PC-9 (cell line): ENCODE results near the gene RNF145. TPM values are rescaled to one million over a fixed set of nuclear protein-coding genes. Genes with fewer than 3 reads are reported as not detected.

Source experiments
- BruUV-seq: library from RNA; stranded (reverse); fragments of 400-500 nt; replicated peaks from 2 replicates; lab custom pipeline; 2021; lab: Mats Ljungman, UMichigan
- CTCF ChIA-PET: fragments of 300-600 bp; sonication (Branson Sonifier 250); formaldehyde crosslinking; loops from one replicate; lab custom pipeline; 2022; ENCODE audit warnings: antibody characterized with exemption; lab: Charles Lee
- POLR2A ChIA-PET: fragments of 300-600 bp; sonication (Branson Sonifier 250); formaldehyde crosslinking; loops from one replicate; lab custom pipeline; 2022; ENCODE audit warnings: antibody characterized with exemption; ENCODE audit not compliant: unreplicated experiment; lab: Charles Lee
- DNase-seq, 2 experiments: peaks; one replicate each; pipeline versions ENCODE4 v3.0.0 to v3.0.0-alpha.2; 2015 to 2022; ENCODE audit warnings: mixed read lengths in 1 of 2
- H2AFZ ChIP-seq: fragments of 200-600 bp; sonication (generic); 2 replicates; pipeline ENCODE4 v1.8.1; 2017; ENCODE audit warnings: antibody characterized with exemption
- H3F3A ChIP-seq: fragments of 200-600 bp; sonication (generic); 2 replicates; pipeline ENCODE4 v1.8.1; 2017; ENCODE audit warnings: antibody characterized with exemption, mild to moderate bottlenecking, low read depth; ENCODE audit not compliant: insufficient read depth
- H3K27ac ChIP-seq: fragments of 200-600 bp; sonication (generic); 2 replicates; pipeline ENCODE4 v1.6.1; 2016; ENCODE audit warnings: mixed run types
- H3K27me3 ChIP-seq: fragments of 200-600 bp; sonication (generic); 2 replicates; pipeline ENCODE4 v1.6.1; 2016; ENCODE audit warnings: low read depth, mixed run types; ENCODE audit not compliant: insufficient read depth
- H3K36me3 ChIP-seq: fragments of 200-600 bp; sonication (generic); 2 replicates; pipeline ENCODE4 v1.6.1; 2016; ENCODE audit warnings: low read depth, mixed run types
- H3K4me1 ChIP-seq: fragments of 200-600 bp; sonication (generic); replicated peaks from 2 replicates; pipeline ENCODE4 v1.6.1; 2016; ENCODE audit warnings: mixed run types; ENCODE audit not compliant: insufficient read depth
- H3K4me2 ChIP-seq: fragments of 200-600 bp; sonication (generic); 2 replicates; pipeline ENCODE4 v1.6.1; 2017; ENCODE audit warnings: mixed run types
- H3K4me3 ChIP-seq: fragments of 200-600 bp; sonication (generic); 2 replicates; pipeline ENCODE4 v1.6.1; 2016; ENCODE audit warnings: mixed run types
- H3K79me2 ChIP-seq: fragments of 200-600 bp; sonication (generic); 2 replicates; pipeline ENCODE4 v1.6.1; 2017; ENCODE audit warnings: low read depth, mixed run types
- H3K9me2 ChIP-seq: fragments of 200-600 bp; sonication (generic); 2 replicates; pipeline ENCODE4 v1.8.1; 2017; ENCODE audit warnings: mild to moderate bottlenecking; ENCODE audit not compliant: insufficient read depth
- H3K9me3 ChIP-seq: fragments of 200-600 bp; sonication (generic); 2 replicates; pipeline ENCODE4 v1.8.1; 2016; ENCODE audit warnings: low read depth; ENCODE audit not compliant: insufficient read depth
- H4K20me1 ChIP-seq: fragments of 200-600 bp; sonication (generic); 2 replicates; pipeline ENCODE4 v1.8.1; 2017; ENCODE audit not compliant: insufficient read depth
- CTCF ChIP-seq: fragments of 200-600 bp; sonication (generic); conservative IDR thresholded peaks from 2 replicates; pipeline ENCODE4 v1.6.1; 2017; ENCODE audit warnings: mixed run types, antibody characterized with exemption, mild to moderate bottlenecking, moderate library complexity
- EZH2 ChIP-seq: fragments of 200-600 bp; sonication (generic); IDR thresholded peaks from 2 replicates; pipeline ENCODE4 v1.8.0; 2017; ENCODE audit warnings: antibody characterized with exemption, low read depth
- intact Hi-C: fragments of 100-400 bp; cut with micrococcal nuclease; formaldehyde crosslinking; loops from one replicate; pipeline ENCODE4 v1.10.0; 2022; ENCODE audit not compliant: unreplicated experiment
- total RNA-seq: library from RNA; stranded (reverse); gene quantifications from 2 replicates; pipeline ENCODE4 v1.2.3, GENCODE V29; 2021

The RNF145 gene
- total RNA-seq, 1 experiment from 2014 or later, result 54.5 TPM

GRCh38 chr5:159131951-159132350, 77.4 kb downstream of the RNF145 start:
- no peaks in the 10 kb centered on the region for H4K20me1 ChIP-seq
- H3K4me1 ChIP-seq, result no peaks in the 10 kb centered on the region
- H3K36me3 ChIP-seq, result no peaks in the 10 kb centered on the region
- ChIA-PET CTCF (interaction anchor here (0.5 to 1.2 kb wide), 3 partner anchors 130 to 439 kb away, joined by 4 to 12 read pairs (median 8); no protein-coding TSS in a partner anchor), POLR2A (no interaction called here)
- H3K4me2 ChIP-seq, result no peak overlapping the region
- BruUV-seq, result no TSS peak
- no peaks in the 10 kb centered on the region for H3F3A ChIP-seq
- H3K4me3 ChIP-seq, result no peak overlapping the region
- H2AFZ ChIP-seq, result no peak overlapping the region
- intact Hi-C loops, result loop anchor here (2.0 to 10.0 kb wide), 4 partner anchors 957 to 1987 kb away; partner anchors contain the start of gene MED7
- H3K79me2 ChIP-seq, result no peaks in the 10 kb centered on the region
- H3K27ac ChIP-seq, result no peak overlapping the region
- H3K27me3 ChIP-seq, result peaks cover 33% of the 10 kb centered on the region
- DNase-seq, result no peak
- TF ChIP-seq EZH2 (no peak), CTCF (no peak)
- no peaks in the 10 kb centered on the region for H3K9me2 ChIP-seq
- no peaks in the 10 kb centered on the region for H3K9me3 ChIP-seq

GRCh38 chr5:159130871-159131270, 78.5 kb downstream of the RNF145 start:
- H3K4me2 ChIP-seq, result no peak overlapping the region
- no peak for DNase-seq
- ChIA-PET POLR2A (no interaction called here), CTCF (no interaction called here)
- H3K9me2 ChIP-seq, result no peaks in the 10 kb centered on the region
- H3F3A ChIP-seq, result no peaks in the 10 kb centered on the region
- H3K4me1 ChIP-seq, result no peaks in the 10 kb centered on the region
- TF ChIP-seq CTCF (no peak), EZH2 (no peak)
- peaks cover 43% of the 10 kb centered on the region for H3K27me3 ChIP-seq
- H3K27ac ChIP-seq, result no peak overlapping the region
- H3K9me3 ChIP-seq, result no peaks in the 10 kb centered on the region
- H3K79me2 ChIP-seq, result no peaks in the 10 kb centered on the region
- no TSS peak for BruUV-seq
- H2AFZ ChIP-seq, result no peak overlapping the region
- H4K20me1 ChIP-seq, result no peaks in the 10 kb centered on the region
- H3K36me3 ChIP-seq, result no peaks in the 10 kb centered on the region
- intact Hi-C loops, result loop anchor here (5.0 to 10.0 kb wide), 2 partner anchors 1314 to 1986 kb away; partner anchors contain the start of gene MED7
- H3K4me3 ChIP-seq, result no peak overlapping the region

- no peaks in the 10 kb centered on the region for H3K36me3 ChIP-seq
- no peaks in the 10 kb centered on the region for H4K20me1 ChIP-seq
- H3K4me2 ChIP-seq, result no peak overlapping the region
- no peak overlapping the region for H3K27ac ChIP-seq
- H3K4me1 ChIP-seq, result no peaks in the 10 kb centered on the region
- CTCF ChIA-PET, result no interaction called here
- H3K27me3 ChIP-seq, result peaks cover 65% of the 10 kb centered on the region
- H3K9me2 ChIP-seq, result no peaks in the 10 kb centered on the region
- no peak for DNase-seq
- H3K9me3 ChIP-seq, result no peaks in the 10 kb centered on the region; the same call in 1 of the 2 replicates
- H2AFZ ChIP-seq, result no peak overlapping the region
- POLR2A ChIA-PET, result no interaction called here
- no peak for TF ChIP-seq EZH2
- TF ChIP-seq CTCF, result no peak
- H3K4me3 ChIP-seq, result no peak overlapping the region
- H3K79me2 ChIP-seq, result no peaks in the 10 kb centered on the region
- no peaks in the 10 kb centered on the region for H3F3A ChIP-seq
- BruUV-seq, result no TSS peak
- intact Hi-C loops, result no loop called here
Observed at GRCh38 chr5:159128070-159128541, 81.2 kb downstream of the RNF145 start.
